GM20431 (cell line): Measurements from ENCODE around the gene SPPL3.
"Not testable (repeated sequence)": the region's sequence is repeated elsewhere in the genome, so short reads cannot be mapped to it uniquely, and the experiment has no call there.

ENCODE experiments used
- in situ Hi-C: fragments of 300-500 bp; cut with MseI, MboI; formaldehyde crosslinking; loops from one replicate; pipeline ENCODE4 v1.15.0; 2020; ENCODE audit warnings: low sequenced_read_pairs; ENCODE audit not compliant: unreplicated experiment

SPPL3 gene

GRCh38 chr12:120904197-120904773 lies at the start of gene SPPL3:
SPPL3 (minus strand) TSS chr12:120904358; CDS start chr12:120903867, 491 bp downstream.
- in situ Hi-C loops = no loop called here

GRCh38 chr12:120950807-120951206 lies 46.6 kb upstream of the SPPL3 start:
- in situ Hi-C loops = no loop called here

GRCh38 chr12:120950260-120950799 lies 46.2 kb upstream of the SPPL3 start:
- in situ Hi-C loops = not testable (repeated sequence)

GRCh38 chr12:120945516-120945915 lies 41.4 kb upstream of the SPPL3 start:
- in situ Hi-C loops = not testable (repeated sequence)

- in situ Hi-C loops = no loop called here
Measured at GRCh38 chr12:120944645-120945217, 40.6 kb upstream of the SPPL3 start.

GRCh38 chr12:120943482-120943881 lies 39.3 kb upstream of the SPPL3 start:
- in situ Hi-C loops = no loop called here

- in situ Hi-C loops = no loop called here
Measured at GRCh38 chr12:120941846-120942405, 37.8 kb upstream of the SPPL3 start.

GRCh38 chr12:120941412-120941811 lies 37.3 kb upstream of the SPPL3 start:
- in situ Hi-C loops = no loop called here

- in situ Hi-C loops = no loop called here
Measured at GRCh38 chr12:120940799-120941198, 36.6 kb upstream of the SPPL3 start.

GRCh38 chr12:120940006-120940405 lies 35.8 kb upstream of the SPPL3 start:
- in situ Hi-C loops = no loop called here

GRCh38 chr12:120939523-120939922 lies 35.4 kb upstream of the SPPL3 start:
- in situ Hi-C loops = no loop called here

GRCh38 chr12:120938496-120938895 lies 34.3 kb upstream of the SPPL3 start:
- in situ Hi-C loops = no loop called here

- in situ Hi-C loops = no loop called here
Measured at GRCh38 chr12:120936197-120936596, 32.0 kb upstream of the SPPL3 start.

- in situ Hi-C loops = no loop called here
Measured at GRCh38 chr12:120933786-120934185, 29.6 kb upstream of the SPPL3 start.

GRCh38 chr12:120932956-120933526 lies 28.9 kb upstream of the SPPL3 start:
- in situ Hi-C loops = no loop called here

GRCh38 chr12:120932058-120932457 lies 27.9 kb upstream of the SPPL3 start:
- in situ Hi-C loops = no loop called here

GRCh38 chr12:120930032-120930431 lies 25.9 kb upstream of the SPPL3 start:
- in situ Hi-C loops = no loop called here

- in situ Hi-C loops = no loop called here
Measured at GRCh38 chr12:120928864-120929652, 24.9 kb upstream of the SPPL3 start.

GRCh38 chr12:120925740-120926563 lies 21.8 kb upstream of the SPPL3 start:
- in situ Hi-C loops = no loop called here

- in situ Hi-C loops = no loop called here
Measured at GRCh38 chr12:120922279-120922678, 18.1 kb upstream of the SPPL3 start.
